Caco-2 (cell line): Measurements from ENCODE around the gene THSD7A. TPM values are rescaled to one million over a fixed set of nuclear protein-coding genes. Genes with fewer than 3 reads are reported as not detected.

Experiments used
- BruUV-seq: library from RNA; stranded (reverse); fragments of 400-500 nt; replicated peaks from 2 replicates; lab custom pipeline; 2021; lab: Mats Ljungman, UMichigan
- CTCF ChIA-PET: fragments of 300-600 bp; sonication (Branson Sonifier 250); formaldehyde crosslinking; loops from one replicate; lab custom pipeline; 2022; ENCODE audit warnings: antibody characterized with exemption; lab: Charles Lee
- POLR2A ChIA-PET: fragments of 300-600 bp; sonication (Branson Sonifier 250); formaldehyde crosslinking; loops from one replicate; lab custom pipeline; 2022; ENCODE audit warnings: antibody characterized with exemption; lab: Charles Lee
- DNase-seq, 2 experiments: peaks; one replicate each; pipeline versions ENCODE4 v3.0.0 to v3.0.0-alpha.2; 2020 to 2022
- H3K27me3 ChIP-seq: replicated peaks from 2 replicates; pipeline ENCODE4 v1.6.0; 2011; ENCODE audit warnings: low read length; ENCODE audit not compliant: control insufficient read depth, insufficient read depth
- H3K36me3 ChIP-seq: 2 replicates; pipeline ENCODE4 v1.5.1; 2011; ENCODE audit warnings: low read length; ENCODE audit not compliant: control insufficient read depth, insufficient read depth
- H3K4me1 ChIP-seq: fragments of 250-450 bp; sonication (Bioruptor Pico); 2 replicates; pipeline ENCODE4 v1.5.1; 2020; ENCODE audit warnings: mild to moderate bottlenecking
- H3K4me3 ChIP-seq: 2 replicates; pipeline ENCODE4 v1.5.1; 2011; ENCODE audit warnings: low read depth, mild to moderate bottlenecking, control low read depth, low read length
- H3K9me3 ChIP-seq: fragments of 250-450 bp; sonication (Bioruptor Pico); 2 replicates; pipeline ENCODE4 v1.5.1; 2020; ENCODE audit warnings: mild to moderate bottlenecking, moderate library complexity
- H3K27ac Mint-ChIP-seq: one replicate; pipeline ENCODE4 v1.8.0; 2022; ENCODE audit warnings: mixed read lengths; ENCODE audit not compliant: unreplicated experiment
- H3K27me3 Mint-ChIP-seq: one replicate; pipeline ENCODE4 v1.8.0; 2022; ENCODE audit warnings: mixed read lengths; ENCODE audit not compliant: insufficient read depth, unreplicated experiment
- H3K36me3 Mint-ChIP-seq: one replicate; pipeline ENCODE4 v1.8.0; 2022; ENCODE audit warnings: mild to moderate bottlenecking, mixed read lengths; ENCODE audit not compliant: insufficient read depth, unreplicated experiment
- H3K4me1 Mint-ChIP-seq: one replicate; pipeline ENCODE4 v1.8.0; 2022; ENCODE audit warnings: low read depth, mixed read lengths; ENCODE audit not compliant: unreplicated experiment
- H3K4me3 Mint-ChIP-seq: one replicate; pipeline ENCODE4 v1.8.0; 2022; ENCODE audit warnings: mild to moderate bottlenecking, moderate library complexity, mixed read lengths; ENCODE audit not compliant: unreplicated experiment
- H3K9me3 Mint-ChIP-seq: one replicate; pipeline ENCODE4 v1.8.0; 2022; ENCODE audit warnings: mixed read lengths; ENCODE audit not compliant: unreplicated experiment
- intact Hi-C: fragments of 100-400 bp; cut with micrococcal nuclease; formaldehyde crosslinking; loops from one replicate; pipeline ENCODE4 v1.10.0; 2022; ENCODE audit not compliant: unreplicated experiment
- total RNA-seq: library from RNA; stranded (reverse); gene quantifications from 2 replicates; pipeline ENCODE4 v1.2.3, GENCODE V29; 2022
- TF ChIP-seq, protein P1 (sequence below), 2 experiments: fragments of 200-600 bp in 1 of 2; IDR thresholded peaks; 1 replicate in 1 of 2; 2 replicates in 1 of 2; pipeline versions ENCODE4 v1.5.1 to v1.8.0; 2011 to 2022; ENCODE audit warnings: antibody characterized with exemption in 1 of 2, control low read depth in 1 of 2, inconsistent platforms in 1 of 2, low read depth in 1 of 2, low read length in 1 of 2, mild to moderate bottlenecking in 1 of 2, moderate library complexity in 1 of 2; ENCODE audit not compliant: insufficient read depth in 1 of 2, severe bottlenecking in 1 of 2, unreplicated experiment in 1 of 2

Gene THSD7A
- total RNA-seq, 1 experiment from 2014 or later = 0.05 TPM

DNA sequence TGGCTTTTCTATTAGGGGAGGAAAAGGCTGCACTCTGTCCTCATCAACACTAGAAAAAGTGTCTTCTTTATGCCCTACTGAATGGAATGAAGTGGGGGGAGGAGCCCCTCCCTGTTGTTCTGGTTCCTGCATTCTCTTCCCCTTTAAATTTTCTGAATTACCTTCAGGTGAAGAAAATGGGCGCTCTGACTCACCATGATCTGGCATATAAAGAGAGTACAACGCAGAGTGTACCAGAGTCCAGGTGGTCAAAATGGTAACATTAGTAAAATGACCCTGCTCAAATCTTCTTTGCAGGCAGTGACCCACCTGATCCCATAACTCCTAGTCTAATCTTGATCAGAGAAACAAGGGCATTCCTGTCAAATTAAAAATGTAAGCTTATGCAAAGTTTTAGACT, 80.7 kb downstream of the THSD7A start:
- Histone ChIP-seq H3K36me3 (no peaks in the 10 kb centered on the region), H3K4me3 (no peak overlapping the region), H3K27me3 (no peaks in the 10 kb centered on the region), H3K4me1 (0 out of 2 replicates have a peak, but pooled peaks cover 3% of the 10 kb centered on the region), H3K9me3 (no peaks in the 10 kb centered on the region)
- Mint-ChIP-seq H3K4me1 (no peaks in the 10 kb centered on the region), H3K27me3 (no peaks in the 10 kb centered on the region), H3K9me3 (no peaks in the 10 kb centered on the region), H3K36me3 (no peaks in the 10 kb centered on the region), H3K27ac (no peak overlapping the region), H3K4me3 (no peak overlapping the region)
- DNase-seq = no peak
- BruUV-seq = no TSS peak
- ChIA-PET CTCF (no interaction called here), POLR2A (no interaction called here)
- TF ChIP-seq, protein P1, sequence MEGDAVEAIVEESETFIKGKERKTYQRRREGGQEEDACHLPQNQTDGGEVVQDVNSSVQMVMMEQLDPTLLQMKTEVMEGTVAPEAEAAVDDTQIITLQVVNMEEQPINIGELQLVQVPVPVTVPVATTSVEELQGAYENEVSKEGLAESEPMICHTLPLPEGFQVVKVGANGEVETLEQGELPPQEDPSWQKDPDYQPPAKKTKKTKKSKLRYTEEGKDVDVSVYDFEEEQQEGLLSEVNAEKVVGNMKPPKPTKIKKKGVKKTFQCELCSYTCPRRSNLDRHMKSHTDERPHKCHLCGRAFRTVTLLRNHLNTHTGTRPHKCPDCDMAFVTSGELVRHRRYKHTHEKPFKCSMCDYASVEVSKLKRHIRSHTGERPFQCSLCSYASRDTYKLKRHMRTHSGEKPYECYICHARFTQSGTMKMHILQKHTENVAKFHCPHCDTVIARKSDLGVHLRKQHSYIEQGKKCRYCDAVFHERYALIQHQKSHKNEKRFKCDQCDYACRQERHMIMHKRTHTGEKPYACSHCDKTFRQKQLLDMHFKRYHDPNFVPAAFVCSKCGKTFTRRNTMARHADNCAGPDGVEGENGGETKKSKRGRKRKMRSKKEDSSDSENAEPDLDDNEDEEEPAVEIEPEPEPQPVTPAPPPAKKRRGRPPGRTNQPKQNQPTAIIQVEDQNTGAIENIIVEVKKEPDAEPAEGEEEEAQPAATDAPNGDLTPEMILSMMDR (IDR thresholded peaks at IDR 0.05; ENCODE audit: insufficient read depth in 1 of 2, low read depth in 1 of 2, low read length in 1 of 2, severe bottlenecking in 1 of 2, unreplicated experiment in 1 of 2) = no peak
- intact Hi-C loops = no loop called here

GRCh38 chr7:11750191-11750590, 81.8 kb downstream of the THSD7A start:
- no peaks in the 10 kb centered on the region for H3K36me3 Mint-ChIP-seq
- Histone ChIP-seq H3K36me3 (no peaks in the 10 kb centered on the region), H3K4me1 (0 out of 2 replicates have a peak, but pooled peaks cover 3% of the 10 kb centered on the region), H3K4me3 (no peak overlapping the region), H3K9me3 (no peaks in the 10 kb centered on the region), H3K27me3 (no peaks in the 10 kb centered on the region)
- H3K27ac Mint-ChIP-seq = no peak overlapping the region
- no TSS peak for BruUV-seq
- POLR2A ChIA-PET = no interaction called here
- intact Hi-C loops = no loop called here
- no peaks in the 10 kb centered on the region for H3K4me1 Mint-ChIP-seq
- H3K27me3 Mint-ChIP-seq = no peaks in the 10 kb centered on the region
- TF ChIP-seq, protein P1 (IDR thresholded peaks at IDR 0.05; ENCODE audit: insufficient read depth in 1 of 2, low read depth in 1 of 2, low read length in 1 of 2, severe bottlenecking in 1 of 2, unreplicated experiment in 1 of 2) = no peak
- CTCF ChIA-PET = no interaction called here
- no peak overlapping the region for H3K4me3 Mint-ChIP-seq
- H3K9me3 Mint-ChIP-seq = no peaks in the 10 kb centered on the region
- no peak for DNase-seq

GRCh38 chr7:11749629-11750028, 82.4 kb downstream of the THSD7A start:
- Mint-ChIP-seq H3K36me3 (no peaks in the 10 kb centered on the region), H3K4me1 (no peaks in the 10 kb centered on the region), H3K27me3 (no peaks in the 10 kb centered on the region), H3K9me3 (no peaks in the 10 kb centered on the region), H3K4me3 (no peak overlapping the region), H3K27ac (no peak overlapping the region)
- Histone ChIP-seq H3K4me3 (no peak overlapping the region), H3K36me3 (no peaks in the 10 kb centered on the region), H3K4me1 (0 out of 2 replicates have a peak, but pooled peaks cover 3% of the 10 kb centered on the region), H3K9me3 (no peaks in the 10 kb centered on the region), H3K27me3 (no peaks in the 10 kb centered on the region)
- DNase-seq = no peak
- ChIA-PET CTCF (no interaction called here), POLR2A (no interaction called here)
- no TSS peak for BruUV-seq
- intact Hi-C loops = no loop called here
- TF ChIP-seq, protein P1 (IDR thresholded peaks at IDR 0.05; ENCODE audit: insufficient read depth in 1 of 2, low read depth in 1 of 2, low read length in 1 of 2, severe bottlenecking in 1 of 2, unreplicated experiment in 1 of 2) = no peak
